RWPE1 (cell line): ENCODE measurements around the gene MBP.

ENCODE experiments used
- CTCF ChIA-PET: fragments of 350-600 bp; sonication (Branson Sonifier 250); formaldehyde crosslinking; extraction: SDS; loops from one replicate; lab custom pipeline; 2021; lab: Yijun Ruan, JAX
- POLR2A ChIA-PET: fragments of 400-600 bp; formaldehyde crosslinking; extraction: SDS; loops from one replicate; lab custom pipeline; 2020; ENCODE audit warnings: antibody characterized with exemption; ENCODE audit not compliant: low non-redundant PET; lab: Yijun Ruan, JAX
- DNase-seq: peaks from one replicate; pipeline ENCODE4 v3.0.0; 2012; ENCODE audit warnings: low spot score
- H3K27ac ChIP-seq: fragments of 450-650 bp; 2 replicates; pipeline ENCODE4 v1.5.1; 2017
- CTCF ChIP-seq: fragments of 450-650 bp; conservative IDR thresholded peaks from 2 replicates; pipeline ENCODE4 v1.5.1; 2017; ENCODE audit warnings: low read depth, mild to moderate bottlenecking

Gene MBP

GRCh38 chr18:77076111-77076510, 56.5 kb downstream of the MBP start:
- CTCF ChIA-PET: no interaction called here
- no peak overlapping the region for H3K27ac ChIP-seq
- DNase-seq: no peak
- POLR2A ChIA-PET: no interaction called here
- TF ChIP-seq CTCF: no peak

- DNase-seq: no peak
- CTCF ChIA-PET: no interaction called here
- no peak overlapping the region for H3K27ac ChIP-seq
- POLR2A ChIA-PET: no interaction called here
- TF ChIP-seq CTCF: no peak
Measured at GRCh38 chr18:77074431-77074830, 58.2 kb downstream of the MBP start.

GRCh38 chr18:77073336-77074093, 59.1 kb downstream of the MBP start:
- no peak for TF ChIP-seq CTCF
- DNase-seq: no peak
- H3K27ac ChIP-seq: no peak overlapping the region
- ChIA-PET POLR2A (no interaction called here), CTCF (interaction anchor here (0.6 kb wide), 1 partner anchor 55 kb away, joined by 3 read pairs; no protein-coding TSS in a partner anchor)

- no peak for DNase-seq
- ChIA-PET CTCF (no interaction called here), POLR2A (no interaction called here)
- TF ChIP-seq CTCF: no peak
- peak overlapping the region; percentile 26; the same call in 1 of the 2 replicates for H3K27ac ChIP-seq
Measured at GRCh38 chr18:77072566-77072965, 60.0 kb downstream of the MBP start.

GRCh38 chr18:77071711-77072292, 60.8 kb downstream of the MBP start:
- ChIA-PET POLR2A (no interaction called here), CTCF (no interaction called here)
- peak overlapping the region; percentile 54 for H3K27ac ChIP-seq
- no peak for TF ChIP-seq CTCF
- DNase-seq: no peak

- no peak for TF ChIP-seq CTCF
- CTCF ChIA-PET: no interaction called here
- no peak overlapping the region for H3K27ac ChIP-seq
- POLR2A ChIA-PET: no interaction called here
- DNase-seq: no peak
Measured at GRCh38 chr18:77071061-77071460, 61.5 kb downstream of the MBP start.
